ENCODE results near the gene ADAMTS16. TPM values are rescaled to one million over a fixed set of nuclear protein-coding genes. Genes with fewer than 3 reads are reported as not detected.

Gene ADAMTS16
- total and polyA plus RNA-seq, 9 of the 15 experiments (the other 6 are each of a cell fraction or from before 2014, with no cell fraction given), result not detected

DNA sequence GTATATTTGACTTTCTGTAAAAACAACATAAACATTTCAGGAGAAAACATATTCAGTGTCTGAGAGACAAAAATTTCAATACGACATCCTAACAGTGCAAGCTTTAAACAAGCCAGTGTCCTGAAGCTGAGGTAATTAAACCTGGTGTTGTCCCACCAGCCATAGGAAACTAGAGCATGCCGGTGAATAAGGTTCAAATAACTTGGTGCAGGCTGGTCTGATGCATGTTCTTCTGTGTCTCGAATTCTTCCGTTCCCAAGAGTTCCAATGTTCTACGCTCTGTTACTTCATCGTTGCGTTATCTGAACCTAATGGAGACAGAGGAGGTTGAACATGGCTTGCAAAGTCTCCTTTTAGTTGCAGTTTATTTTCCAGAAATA, 48.9 kb downstream of the ADAMTS16 start:
- CTCF ChIA-PET (ENCODE audit: low intra/inter-chr PET ratio), result no interaction called here
- Histone ChIP-seq H3K4me3 (no peak overlapping the region), H4K20me1 (replicated peaks; ENCODE audit: control insufficient read depth, insufficient read depth, low read length) (no peaks in the 10 kb centered on the region; the same call in 1 of the 2 replicates), H3K9me3 (replicated peaks; ENCODE audit: control insufficient read depth, insufficient read depth, low read depth, low read length) (no peaks in the 10 kb centered on the region), H2AFZ (ENCODE audit: low read depth, low read length) (no peak overlapping the region), H3K36me3 (ENCODE audit: control insufficient read depth, insufficient read depth, low read length) (no peaks in the 10 kb centered on the region), H3K27ac (ENCODE audit: extremely low read depth, low read depth, low read length) (no peak overlapping the region), H3K79me2 (ENCODE audit: control insufficient read depth, insufficient read depth, low read length) (no peaks in the 10 kb centered on the region), H3K27me3 (ENCODE audit: control insufficient read depth in 2 of 2, insufficient read depth in 2 of 2, low read length in 2 of 2) (peaks cover 0 to 7% of the 10 kb centered on the region in 2 experiments; a peak in 1 of 5 replicates), H3K9ac (ENCODE audit: insufficient read depth in 1 of 2, low read depth in 2 of 2, low read length in 2 of 2) (no peak overlapping the region), H3K9me1 (ENCODE audit: control insufficient read depth, insufficient read depth, low read length) (no peaks in the 10 kb centered on the region), H3K4me1 (replicated peaks in 1 of 2; ENCODE audit: control insufficient read depth in 2 of 2, insufficient read depth in 2 of 2, low read length in 2 of 2) (no peaks in the 10 kb centered on the region), H3K4me2 (ENCODE audit: insufficient read depth, low read length) (no peak overlapping the region)
- 1% methylated on average over 7 of the region's 7 CpGs for WGBS (ENCODE audit: insufficient coverage, low coverage, missing lambda C conversion rate)
- POLR2A ChIA-PET, result no interaction called here
- DNase-seq (ENCODE audit: extremely low read depth in 1 of 4, low spot score in 3 of 4) (no peak), FAIRE-seq (no peak), ATAC-seq (no peak)
- in situ Hi-C loops (cut with MboI), result no loop called here
- TF ChIP-seq, protein P1, sequence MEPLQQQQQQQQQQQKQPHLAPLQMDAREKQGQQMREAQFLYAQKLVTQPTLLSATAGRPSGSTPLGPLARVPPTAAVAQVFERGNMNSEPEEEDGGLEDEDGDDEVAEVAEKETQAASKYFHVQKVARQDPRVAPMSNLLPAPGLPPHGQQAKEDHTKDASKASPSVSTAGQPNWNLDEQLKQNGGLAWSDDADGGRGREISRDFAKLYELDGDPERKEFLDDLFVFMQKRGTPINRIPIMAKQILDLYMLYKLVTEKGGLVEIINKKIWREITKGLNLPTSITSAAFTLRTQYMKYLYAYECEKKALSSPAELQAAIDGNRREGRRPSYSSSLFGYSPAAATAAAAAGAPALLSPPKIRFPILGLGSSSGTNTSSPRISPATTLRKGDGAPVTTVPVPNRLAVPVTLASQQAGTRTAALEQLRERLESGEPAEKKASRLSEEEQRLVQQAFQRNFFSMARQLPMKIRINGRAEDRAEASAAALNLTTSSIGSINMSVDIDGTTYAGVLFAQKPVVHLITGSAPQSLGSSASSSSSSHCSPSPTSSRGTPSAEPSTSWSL (CRISPR knock-in tag; IDR thresholded peaks at IDR 0.05; ENCODE audit: borderline replicate concordance), result no peak
- TF ChIP-seq ATF1 (CRISPR knock-in tag; IDR thresholded peaks at IDR 0.05), result no peak
- no peak for TF ChIP-seq ATF1 (tag; IDR thresholded peaks at IDR 0.05)
- no TSS peak for BruUV-seq (replicated peaks)
- intact Hi-C loops (cut with micrococcal nuclease), result no loop called here

DNA sequence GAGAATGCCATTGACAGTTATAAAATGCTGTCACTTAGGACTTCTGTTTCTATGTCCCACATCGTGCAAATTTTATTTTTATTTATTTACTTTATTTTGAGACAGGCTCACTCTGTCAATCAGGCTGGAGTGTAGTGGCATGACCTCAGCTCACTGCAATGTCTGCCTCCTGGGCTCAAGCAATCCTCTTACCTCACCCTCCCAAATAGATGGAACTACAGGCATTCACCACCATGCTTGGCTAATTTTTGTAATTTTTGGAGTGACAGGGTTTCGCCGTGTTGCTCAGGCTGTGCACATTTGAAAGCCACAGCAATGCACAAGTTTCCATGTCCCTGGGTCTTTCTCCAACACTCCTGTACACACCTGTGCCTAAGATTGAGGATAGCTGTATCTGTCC, 51.8 kb downstream of the ADAMTS16 start:
- Histone ChIP-seq H3K36me3 (ENCODE audit: control insufficient read depth, insufficient read depth, low read length) (no peaks in the 10 kb centered on the region), H3K9me1 (ENCODE audit: control insufficient read depth, insufficient read depth, low read length) (no peaks in the 10 kb centered on the region), H3K4me1 (replicated peaks in 1 of 2; ENCODE audit: control insufficient read depth in 2 of 2, insufficient read depth in 2 of 2, low read length in 2 of 2) (no peaks in the 10 kb centered on the region), H3K27me3 (ENCODE audit: control insufficient read depth in 2 of 2, insufficient read depth in 2 of 2, low read length in 2 of 2) (peaks cover 0 to 5% of the 10 kb centered on the region in 2 experiments; a peak in 1 of 5 replicates), H4K20me1 (replicated peaks; ENCODE audit: control insufficient read depth, insufficient read depth, low read length) (no peaks in the 10 kb centered on the region), H3K79me2 (ENCODE audit: control insufficient read depth, insufficient read depth, low read length) (no peaks in the 10 kb centered on the region), H3K9ac (ENCODE audit: insufficient read depth in 1 of 2, low read depth in 2 of 2, low read length in 2 of 2) (no peak overlapping the region), H3K27ac (ENCODE audit: extremely low read depth, low read depth, low read length) (no peak overlapping the region), H2AFZ (ENCODE audit: low read depth, low read length) (no peak overlapping the region), H3K4me2 (ENCODE audit: insufficient read depth, low read length) (no peak overlapping the region), H3K9me3 (replicated peaks; ENCODE audit: control insufficient read depth, insufficient read depth, low read depth, low read length) (no peaks in the 10 kb centered on the region), H3K4me3 (no peak overlapping the region)
- intact Hi-C loops (cut with micrococcal nuclease), result no loop called here
- CTCF ChIA-PET (ENCODE audit: low intra/inter-chr PET ratio), result no interaction called here
- POLR2A ChIA-PET, result no interaction called here
- FAIRE-seq (no peak), ATAC-seq (no peak), DNase-seq (ENCODE audit: extremely low read depth in 1 of 4, low spot score in 3 of 4) (no peak)
- no TSS peak for BruUV-seq (replicated peaks)
- in situ Hi-C loops (cut with MboI), result no loop called here
- WGBS (ENCODE audit: insufficient coverage, low coverage, missing lambda C conversion rate), result 0% methylated on average over 3 of the region's 3 CpGs
- TF ChIP-seq ZNF77 (CRISPR knock-in tag; IDR thresholded peaks at IDR 0.05), result no peak
- no peak for TF ChIP-seq SIN3B (IDR thresholded peaks at IDR 0.05; ENCODE audit: low read depth)
- no peak for TF ChIP-seq ZNF707 (CRISPR knock-in tag; conservative IDR thresholded peaks at IDR 0.05)
- TF ChIP-seq WHSC1 (IDR thresholded peaks at IDR 0.05; ENCODE audit: low read length), result no peak
- TF ChIP-seq GABPB2 (CRISPR knock-in tag; conservative IDR thresholded peaks at IDR 0.05), result no peak
- no peak for TF ChIP-seq NCOA2 (IDR thresholded peaks at IDR 0.05; ENCODE audit: partially characterized antibody in 2 of 2)
- TF ChIP-seq, protein P2, sequence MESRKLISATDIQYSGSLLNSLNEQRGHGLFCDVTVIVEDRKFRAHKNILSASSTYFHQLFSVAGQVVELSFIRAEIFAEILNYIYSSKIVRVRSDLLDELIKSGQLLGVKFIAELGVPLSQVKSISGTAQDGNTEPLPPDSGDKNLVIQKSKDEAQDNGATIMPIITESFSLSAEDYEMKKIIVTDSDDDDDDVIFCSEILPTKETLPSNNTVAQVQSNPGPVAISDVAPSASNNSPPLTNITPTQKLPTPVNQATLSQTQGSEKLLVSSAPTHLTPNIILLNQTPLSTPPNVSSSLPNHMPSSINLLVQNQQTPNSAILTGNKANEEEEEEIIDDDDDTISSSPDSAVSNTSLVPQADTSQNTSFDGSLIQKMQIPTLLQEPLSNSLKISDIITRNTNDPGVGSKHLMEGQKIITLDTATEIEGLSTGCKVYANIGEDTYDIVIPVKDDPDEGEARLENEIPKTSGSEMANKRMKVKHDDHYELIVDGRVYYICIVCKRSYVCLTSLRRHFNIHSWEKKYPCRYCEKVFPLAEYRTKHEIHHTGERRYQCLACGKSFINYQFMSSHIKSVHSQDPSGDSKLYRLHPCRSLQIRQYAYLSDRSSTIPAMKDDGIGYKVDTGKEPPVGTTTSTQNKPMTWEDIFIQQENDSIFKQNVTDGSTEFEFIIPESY (CRISPR knock-in tag; IDR thresholded peaks at IDR 0.05), result no peak
- TF ChIP-seq SNIP1 (IDR thresholded peaks at IDR 0.05; ENCODE audit: low read depth), result no peak
